Dermis microvascular lymphatic vessel endothelial cell (primary cell): Measurements from ENCODE around the gene GPC6. TPM values are rescaled to one million over a fixed set of nuclear protein-coding genes. Genes with fewer than 3 reads are reported as not detected.

ENCODE experiments used
- DNase-seq, 2 donors: peaks; one replicate each; pipeline versions ENCODE4 v3.0.0 to v3.0.0-alpha.2; 2010; ENCODE audit warnings: low read depth in 2 of 2
- total RNA-seq: library from RNA; depleted of rRNA; stranded (reverse); fragments of >200 nt; gene quantifications from 2 replicates; pipeline ENCODE4 v1.2.1, GENCODE V29; 2014

Gene GPC6
- total RNA-seq, 1 donor from 2014 or later = under 0.01 TPM

DNA sequence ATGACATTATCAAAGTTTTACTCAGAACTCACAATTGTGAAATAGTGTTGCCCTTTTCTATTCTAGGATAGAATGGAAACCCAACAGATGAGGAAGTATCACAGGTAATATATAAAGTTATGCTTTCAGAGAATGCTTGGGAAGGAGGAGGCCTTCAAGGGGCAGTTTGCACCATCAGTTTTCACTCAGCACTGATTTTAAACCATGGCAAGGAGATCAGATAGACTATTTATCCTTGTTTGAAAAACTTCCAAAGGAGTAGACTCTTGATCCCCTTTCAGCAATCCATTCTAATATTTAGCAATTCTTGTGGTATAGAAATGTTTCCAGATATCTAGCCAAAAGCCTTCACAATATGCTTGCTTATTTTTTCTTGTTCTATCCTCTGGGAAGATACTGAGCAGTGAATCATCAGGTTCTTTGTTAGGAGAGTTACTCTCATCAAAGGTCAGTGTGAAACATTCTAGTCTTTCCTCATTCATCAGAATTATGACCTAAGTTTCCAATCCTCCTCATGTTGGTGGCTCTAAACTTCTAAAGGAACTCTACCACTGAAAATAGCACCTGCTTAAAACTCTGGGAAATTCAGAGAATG is 3.8 kb downstream of the GPC6 start:
- DNase-seq = no peak

- no peak for DNase-seq
Observed at GRCh38 chr13:93231867-93232266, 5.3 kb downstream of the GPC6 start.

GRCh38 chr13:93233997-93234416 is 7.4 kb downstream of the GPC6 start:
- no peak for DNase-seq

- DNase-seq = no peak
Observed at GRCh38 chr13:93234459-93234858, 7.9 kb downstream of the GPC6 start.

GRCh38 chr13:93235258-93236015 is 8.8 kb downstream of the GPC6 start:
- no peak for DNase-seq

- no peak for DNase-seq
Observed at GRCh38 chr13:93238711-93239110, 12.1 kb downstream of the GPC6 start.

DNA sequence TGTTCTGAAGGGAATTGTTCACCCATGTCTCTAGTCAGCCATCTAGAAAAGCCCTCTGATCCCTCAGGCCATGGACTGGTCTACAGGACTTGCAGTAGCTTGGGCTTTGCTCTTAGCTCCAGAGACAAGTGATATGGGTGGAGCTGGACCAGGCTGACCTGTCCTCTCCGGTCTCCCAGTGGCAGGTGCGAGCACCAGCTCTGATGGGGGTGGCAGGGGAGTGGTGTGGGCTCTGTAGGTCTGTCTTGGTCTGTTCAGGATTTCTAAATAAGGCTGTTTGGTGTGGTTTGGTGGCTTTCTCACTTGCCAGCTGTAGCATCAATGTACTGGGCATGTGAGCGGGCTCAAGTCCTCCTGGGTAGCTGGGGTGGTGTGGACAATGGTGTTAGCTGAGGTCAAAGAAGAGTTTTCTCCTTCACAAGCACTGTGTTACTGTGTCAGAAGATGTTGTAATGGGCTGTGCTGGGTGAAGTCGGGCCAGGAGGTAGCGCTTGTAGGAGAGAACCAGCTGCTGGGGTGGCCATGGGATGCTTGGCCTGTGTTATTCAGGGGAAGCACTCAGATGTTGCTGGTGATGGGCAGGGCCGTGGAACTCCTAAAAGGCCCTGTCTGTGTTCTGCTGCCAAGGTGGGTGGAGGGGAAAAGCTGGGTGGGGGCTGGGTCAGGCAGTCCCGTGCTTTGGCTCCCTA is 16.9 kb downstream of the GPC6 start:
- no peak for DNase-seq

- no peak for DNase-seq
Observed at GRCh38 chr13:93244141-93244917, 17.7 kb downstream of the GPC6 start.

GRCh38 chr13:93244918-93245280 is 18.3 kb downstream of the GPC6 start:
- no peak for DNase-seq

GRCh38 chr13:93246069-93246468 is 19.5 kb downstream of the GPC6 start:
- no peak for DNase-seq

GRCh38 chr13:93248627-93249047 is 22.0 kb downstream of the GPC6 start:
- DNase-seq = no peak

GRCh38 chr13:93249364-93250306 is 23.0 kb downstream of the GPC6 start:
- no peak for DNase-seq

DNA sequence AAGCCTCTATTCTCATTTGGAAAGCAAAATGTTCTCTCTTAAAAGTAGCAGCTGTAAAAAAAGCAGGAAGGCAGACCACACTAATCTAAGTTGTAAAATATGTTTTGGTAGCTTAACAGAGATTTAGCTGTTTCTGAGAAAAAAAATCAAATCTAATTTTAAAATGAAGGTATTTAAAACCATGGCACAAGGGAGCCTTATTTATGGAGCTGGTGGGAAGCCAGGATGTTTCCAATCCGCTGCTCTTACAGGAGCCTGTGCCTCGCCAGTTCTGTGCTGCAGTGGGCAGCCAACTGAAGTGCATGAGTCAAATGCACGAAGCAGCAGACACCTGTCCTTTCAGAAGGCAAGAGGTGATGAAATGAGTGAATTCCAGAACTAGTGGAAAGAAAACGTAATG is 28.2 kb downstream of the GPC6 start:
- DNase-seq = no peak

GRCh38 chr13:93256998-93257397 is 30.4 kb downstream of the GPC6 start:
- DNase-seq = no peak

DNA sequence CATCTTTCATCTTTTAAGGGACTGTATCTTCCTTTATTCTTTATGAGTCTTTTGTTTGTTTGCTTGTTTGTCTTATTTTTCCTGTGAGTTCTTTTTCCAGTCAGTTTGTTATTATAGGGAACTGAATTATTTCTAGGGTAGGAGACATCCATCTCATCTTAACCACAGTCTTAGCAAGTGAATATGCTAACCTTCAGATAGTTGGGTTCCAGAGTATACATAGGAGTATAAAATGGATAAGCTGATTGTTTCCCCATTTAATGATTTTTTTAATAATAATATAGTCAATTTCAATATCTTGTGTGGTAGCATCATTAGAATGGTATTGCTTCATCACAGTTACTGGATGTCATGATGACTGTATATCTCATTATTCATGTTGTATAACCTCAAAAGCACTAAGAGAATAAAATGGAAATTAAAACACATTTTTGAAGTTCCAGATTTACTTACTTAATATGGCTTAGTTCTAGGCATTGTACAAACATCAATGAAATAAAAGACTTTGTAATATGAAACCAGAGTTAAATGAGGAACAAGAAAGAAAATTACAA is 33.0 kb downstream of the GPC6 start:
- DNase-seq = no peak

DNA sequence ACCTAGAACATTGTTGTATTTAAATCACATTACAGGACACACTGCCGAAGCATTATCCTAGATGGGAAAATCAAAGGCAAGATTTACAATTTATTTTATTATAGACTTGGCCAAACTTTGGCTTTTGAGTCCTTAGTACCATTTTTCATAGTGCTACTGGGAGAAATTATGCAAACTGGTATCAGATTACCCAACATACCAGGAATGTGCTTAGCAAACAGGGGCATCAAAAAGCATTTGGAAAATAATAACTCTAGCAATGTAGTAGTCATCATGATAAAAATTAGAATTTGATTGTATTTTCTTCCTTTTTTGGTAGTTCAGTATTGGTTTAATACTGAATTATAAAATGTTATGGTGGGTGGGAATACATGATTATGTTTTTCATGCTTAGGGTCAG is 34.0 kb downstream of the GPC6 start:
- no peak for DNase-seq

DNA sequence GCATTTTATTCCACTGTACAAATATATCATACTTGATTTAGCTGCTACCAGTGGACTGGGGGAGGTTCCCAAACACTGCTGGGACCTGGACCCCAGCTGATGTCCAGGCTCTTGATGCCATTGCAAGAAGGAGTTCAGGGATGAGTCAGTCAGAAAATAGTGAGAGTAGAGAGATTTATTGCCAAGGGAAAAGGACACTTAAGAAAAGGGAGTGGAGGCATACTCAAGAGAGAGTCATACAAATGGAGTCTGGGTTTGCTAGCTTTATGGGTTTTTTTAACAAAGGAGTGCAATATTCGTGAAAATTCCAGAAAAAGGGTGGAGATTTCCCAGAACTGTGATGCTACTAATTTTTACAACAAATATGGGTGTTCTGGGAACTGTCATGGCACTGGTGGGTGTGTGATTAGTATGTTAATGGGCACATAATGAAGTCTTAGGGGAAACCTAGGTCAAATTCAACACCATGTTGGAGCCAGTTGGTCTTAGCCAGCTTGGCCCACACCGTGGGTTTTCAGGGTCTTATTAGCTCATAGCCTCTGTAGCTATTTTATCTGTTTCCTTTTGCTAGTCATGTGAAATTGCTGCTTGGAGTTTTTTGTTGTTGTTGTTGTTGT is 36.2 kb downstream of the GPC6 start:
- no peak for DNase-seq

DNA sequence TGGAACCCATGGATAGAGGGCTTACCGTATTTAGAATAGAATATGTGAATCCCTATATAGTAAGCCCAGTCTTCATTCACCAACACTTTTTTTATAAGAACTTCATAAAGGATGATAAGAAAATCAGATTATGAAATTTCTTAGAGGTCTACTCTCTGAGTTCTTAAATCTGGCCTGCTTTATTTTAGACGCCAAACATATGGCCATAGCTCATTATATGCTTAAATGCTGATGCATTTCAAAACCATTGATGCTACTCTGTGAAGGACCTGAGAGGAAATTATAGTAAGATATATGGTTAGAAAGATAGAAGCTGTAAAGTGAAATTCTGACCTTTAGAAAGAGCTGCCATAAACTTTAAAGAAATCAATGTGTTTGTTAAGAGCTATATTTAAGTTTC is 38.3 kb downstream of the GPC6 start:
- no peak for DNase-seq

- no peak for DNase-seq
Observed at GRCh38 chr13:93265800-93266199, 39.2 kb downstream of the GPC6 start.

- DNase-seq = no peak
Observed at GRCh38 chr13:93266681-93267080, 40.1 kb downstream of the GPC6 start.
